DND-41 (cell line): ENCODE data around the gene PIGU.

Experiments
- ATAC-seq: fragments of 200-7000 bp; cut with Tn5 transposase; 3 replicates; pipeline ENCODE4 v1.9.1; 2021; ENCODE audit warnings: low read depth; ENCODE audit not compliant: insufficient read depth
- DNase-seq: peaks from one replicate; pipeline ENCODE4 v3.0.0-alpha.2; 2020
- H2AFZ ChIP-seq: 2 replicates; pipeline ENCODE4 v1.6.0; 2012; ENCODE audit warnings: low read depth, low read length
- H3K27ac ChIP-seq: 2 replicates; pipeline ENCODE4 v1.5.1; 2012; ENCODE audit warnings: low read length, inconsistent platforms
- H3K27me3 ChIP-seq: fragments of 200-600 bp; sonication (generic); 2 replicates; pipeline ENCODE4 v1.6.0; 2012; ENCODE audit warnings: low read length, mild to moderate bottlenecking, inconsistent platforms; ENCODE audit not compliant: insufficient read depth, poor library complexity
- H3K36me3 ChIP-seq: 2 replicates; pipeline ENCODE4 v1.5.1; 2012; ENCODE audit warnings: low read length, inconsistent platforms; ENCODE audit not compliant: insufficient read depth
- H3K4me1 ChIP-seq: 2 replicates; pipeline ENCODE4 v1.5.1; 2012; ENCODE audit warnings: mild to moderate bottlenecking, low read length; ENCODE audit not compliant: insufficient read depth
- H3K4me2 ChIP-seq: 2 replicates; pipeline ENCODE4 v1.6.0; 2012; ENCODE audit warnings: mild to moderate bottlenecking, moderate library complexity, low read length, inconsistent platforms; ENCODE audit not compliant: insufficient read depth
- H3K4me3 ChIP-seq, 2 experiments: fragments of 200-600 bp in 1 of 2; shearing (Covaris generic) in 1 of 2; 2 replicates each; pipeline ENCODE4 v1.5.1; 2012 to 2016; ENCODE audit warnings: inconsistent platforms in 2 of 2, low read length in 2 of 2, mild to moderate bottlenecking in 2 of 2, low read depth in 1 of 2, moderate library complexity in 1 of 2
- H3K79me2 ChIP-seq: 2 replicates; pipeline ENCODE4 v1.6.0; 2012; ENCODE audit warnings: low read length, inconsistent platforms; ENCODE audit not compliant: insufficient read depth
- H3K9ac ChIP-seq: 2 replicates; pipeline ENCODE4 v1.6.0; 2012; ENCODE audit warnings: low read depth, mild to moderate bottlenecking, inconsistent platforms, low read length, moderate library complexity
- H3K9me3 ChIP-seq: 2 replicates; pipeline ENCODE4 v1.5.1; 2012; ENCODE audit warnings: low read length, moderate library complexity, mild to moderate bottlenecking, inconsistent platforms; ENCODE audit not compliant: insufficient read depth, severe bottlenecking
- H4K20me1 ChIP-seq: 2 replicates; pipeline ENCODE4 v1.6.0; 2012; ENCODE audit warnings: low read length; ENCODE audit not compliant: insufficient read depth
- EZH2 ChIP-seq: IDR thresholded peaks from 3 replicates; pipeline ENCODE4 v1.6.1; 2012; ENCODE audit warnings: borderline replicate concordance, low read depth, mild to moderate bottlenecking, moderate library complexity, low read length, inconsistent platforms; ENCODE audit not compliant: severe bottlenecking
- TF ChIP-seq, protein P1 (sequence below): IDR thresholded peaks from 2 replicates; pipeline ENCODE4 v1.5.1; 2012; ENCODE audit warnings: borderline replicate concordance, low read length, moderate library complexity, mild to moderate bottlenecking; ENCODE audit not compliant: poor library complexity, severe bottlenecking; ENCODE audit errors: extremely low read depth

PIGU gene

DNA sequence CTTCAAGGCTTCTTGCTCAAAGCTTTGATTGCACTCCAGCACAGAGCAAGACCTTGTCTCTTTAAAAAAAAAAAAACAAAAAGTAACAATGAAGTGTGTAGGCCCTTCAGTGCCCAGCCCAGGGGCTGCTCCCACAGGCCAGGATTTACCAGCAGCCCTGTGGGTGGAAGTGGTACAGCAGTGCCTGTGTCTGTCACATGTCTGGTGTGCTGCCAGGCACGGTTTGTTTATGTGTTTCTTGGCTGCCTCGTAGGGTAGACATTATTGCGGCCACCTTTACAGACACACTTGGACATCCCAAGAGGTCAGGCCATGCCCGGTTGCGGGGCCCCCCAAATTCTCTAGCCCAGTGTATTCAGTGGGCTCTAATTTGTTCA, 148.0 kb downstream of the PIGU start:
- Histone ChIP-seq H4K20me1 (peaks cover 42% of the 10 kb centered on the region), H3K9ac (no peak overlapping the region), H3K9me3 (no peaks in the 10 kb centered on the region), H3K36me3 (peaks cover 86% of the 10 kb centered on the region), H3K4me3 (no peak overlapping the region), H3K4me1 (no peaks in the 10 kb centered on the region), H3K27me3 (no peaks in the 10 kb centered on the region), H3K79me2 (peaks cover 62% of the 10 kb centered on the region), H3K4me2 (no peak overlapping the region), H2AFZ (no peak overlapping the region), H3K27ac (no peak overlapping the region)
- ATAC-seq (no peak), DNase-seq (no peak)
- TF ChIP-seq EZH2 = no peak
- TF ChIP-seq, protein P1, sequence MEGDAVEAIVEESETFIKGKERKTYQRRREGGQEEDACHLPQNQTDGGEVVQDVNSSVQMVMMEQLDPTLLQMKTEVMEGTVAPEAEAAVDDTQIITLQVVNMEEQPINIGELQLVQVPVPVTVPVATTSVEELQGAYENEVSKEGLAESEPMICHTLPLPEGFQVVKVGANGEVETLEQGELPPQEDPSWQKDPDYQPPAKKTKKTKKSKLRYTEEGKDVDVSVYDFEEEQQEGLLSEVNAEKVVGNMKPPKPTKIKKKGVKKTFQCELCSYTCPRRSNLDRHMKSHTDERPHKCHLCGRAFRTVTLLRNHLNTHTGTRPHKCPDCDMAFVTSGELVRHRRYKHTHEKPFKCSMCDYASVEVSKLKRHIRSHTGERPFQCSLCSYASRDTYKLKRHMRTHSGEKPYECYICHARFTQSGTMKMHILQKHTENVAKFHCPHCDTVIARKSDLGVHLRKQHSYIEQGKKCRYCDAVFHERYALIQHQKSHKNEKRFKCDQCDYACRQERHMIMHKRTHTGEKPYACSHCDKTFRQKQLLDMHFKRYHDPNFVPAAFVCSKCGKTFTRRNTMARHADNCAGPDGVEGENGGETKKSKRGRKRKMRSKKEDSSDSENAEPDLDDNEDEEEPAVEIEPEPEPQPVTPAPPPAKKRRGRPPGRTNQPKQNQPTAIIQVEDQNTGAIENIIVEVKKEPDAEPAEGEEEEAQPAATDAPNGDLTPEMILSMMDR = no peak

DNA sequence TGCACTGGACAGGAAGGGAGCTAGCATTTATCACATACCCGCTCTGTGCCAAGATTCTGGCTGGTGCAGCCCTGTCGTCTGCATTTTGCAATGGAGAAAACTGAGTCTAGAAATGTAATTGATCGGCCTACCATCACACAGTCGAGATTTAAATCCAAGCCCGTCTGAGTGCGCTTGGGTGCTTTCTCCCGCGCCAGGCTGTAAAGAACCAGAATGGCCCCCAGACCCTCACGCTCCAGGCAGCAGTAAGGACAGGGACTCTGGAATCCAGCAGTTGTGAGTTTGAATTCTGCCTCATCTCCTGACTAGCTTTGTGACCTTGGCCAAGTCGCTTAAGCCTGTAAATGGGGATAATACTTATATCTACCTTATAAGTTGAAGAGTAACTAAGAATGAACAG, 149.9 kb downstream of the PIGU start:
- Histone ChIP-seq H3K9me3 (no peaks in the 10 kb centered on the region), H3K4me3 (no peak overlapping the region), H4K20me1 (peaks cover 48% of the 10 kb centered on the region), H3K27ac (no peak overlapping the region), H3K4me1 (no peaks in the 10 kb centered on the region), H3K79me2 (peaks cover 68% of the 10 kb centered on the region), H3K27me3 (no peaks in the 10 kb centered on the region), H3K9ac (no peak overlapping the region), H3K36me3 (peaks cover 84% of the 10 kb centered on the region), H3K4me2 (no peak overlapping the region), H2AFZ (no peak overlapping the region)
- ATAC-seq (no peak), DNase-seq (no peak)
- TF ChIP-seq EZH2 = no peak
- TF ChIP-seq, protein P1 = no peak

GRCh38 chr20:34526466-34526865, 150.4 kb downstream of the PIGU start:
- Histone ChIP-seq H3K27me3 (no peaks in the 10 kb centered on the region), H3K9me3 (no peaks in the 10 kb centered on the region), H2AFZ (no peak overlapping the region), H4K20me1 (peaks cover 48% of the 10 kb centered on the region), H3K27ac (no peak overlapping the region), H3K4me2 (no peak overlapping the region), H3K36me3 (peaks cover 82% of the 10 kb centered on the region), H3K79me2 (peaks cover 68% of the 10 kb centered on the region), H3K9ac (no peak overlapping the region), H3K4me1 (no peaks in the 10 kb centered on the region), H3K4me3 (no peak overlapping the region)
- TF ChIP-seq, protein P1 = no peak
- no peak for TF ChIP-seq EZH2
- DNase-seq = no peak
- no peak for ATAC-seq

- ATAC-seq = no peak
- Histone ChIP-seq H2AFZ (no peak overlapping the region), H3K4me2 (no peak overlapping the region), H3K27ac (no peak overlapping the region), H3K27me3 (no peaks in the 10 kb centered on the region), H3K79me2 (peaks cover 70% of the 10 kb centered on the region), H3K4me3 (no peak overlapping the region), H3K4me1 (no peaks in the 10 kb centered on the region), H4K20me1 (peaks cover 49% of the 10 kb centered on the region), H3K36me3 (peaks cover 76% of the 10 kb centered on the region), H3K9me3 (no peaks in the 10 kb centered on the region), H3K9ac (no peak overlapping the region)
- TF ChIP-seq EZH2 = no peak
- TF ChIP-seq, protein P1 = no peak
- DNase-seq = no peak
Measured at GRCh38 chr20:34525709-34526416, 151.0 kb downstream of the PIGU start.
